ENCODE measurements around the gene OR10AD1.

DNA sequence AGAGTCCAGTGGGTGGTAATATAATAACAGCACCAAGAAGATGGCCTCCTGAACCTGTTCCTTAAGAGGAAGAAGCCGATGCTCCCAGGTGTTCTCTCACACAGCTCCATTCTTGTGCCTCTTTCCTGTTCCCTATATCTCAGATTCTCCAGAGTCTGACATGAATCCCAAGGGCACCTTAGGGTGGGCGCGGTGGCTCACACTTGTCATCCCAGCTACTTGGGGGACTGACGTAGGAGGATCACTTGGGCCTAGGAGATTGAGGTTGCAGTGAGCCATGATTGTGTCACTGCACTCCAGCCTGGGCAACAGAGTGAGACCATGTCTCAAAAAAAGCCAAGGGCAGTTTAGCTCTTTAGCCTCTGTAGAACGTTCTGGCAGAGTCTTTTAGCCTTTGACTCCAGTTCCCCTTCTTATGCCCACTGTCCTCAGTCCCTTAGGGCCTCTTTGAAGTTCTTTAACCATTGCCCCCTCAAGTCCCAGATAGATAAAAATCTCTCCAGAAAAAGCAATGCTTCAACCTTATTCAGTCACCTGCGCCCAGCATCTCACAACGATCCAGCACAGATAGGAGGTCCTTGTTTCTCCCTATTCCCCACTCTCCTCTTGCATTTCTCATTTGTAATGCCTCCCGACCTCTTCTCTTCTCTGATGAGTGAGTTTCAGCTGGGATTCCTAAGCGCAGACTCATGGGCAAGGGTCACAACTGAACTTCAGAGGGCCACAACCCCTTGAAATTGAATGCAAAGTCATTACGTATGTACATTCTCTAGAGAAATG lies 15.0 kb downstream of the OR10AD1 start:
- TF ChIP-seq POLR2AphosphoS5 (IDR thresholded peaks at IDR 0.05; ENCODE audit: low read depth, low read length) (no peak), TAF1 (IDR thresholded peaks at IDR 0.05; ENCODE audit: borderline replicate concordance, low read depth, low read length) (no peak), POLR2A (IDR thresholded peaks at IDR 0.05; ENCODE audit: low read depth, low read length) (no peak)

All from GM12892 (cell line).